ENCODE measurements around the gene BPIFA1.

- TF ChIP-seq CTCF (conservative IDR thresholded peaks at IDR 0.05; ENCODE audit: low read depth in 2 of 2) (no peak), POLR2AphosphoS5 (IDR thresholded peaks at IDR 0.05; ENCODE audit: low read depth) (no peak), REST (IDR thresholded peaks at IDR 0.05; ENCODE audit: unreplicated experiment) (no peak), EZH2phosphoT487 (IDR thresholded peaks at IDR 0.05; ENCODE audit: unreplicated experiment) (no peak), EZH2 (IDR thresholded peaks at IDR 0.05; ENCODE audit: low read depth, unreplicated experiment) (no peak), ETS1 (IDR thresholded peaks at IDR 0.05) (no peak), JUNB (IDR thresholded peaks at IDR 0.05; ENCODE audit: unreplicated experiment) (no peak), NANOG (IDR thresholded peaks at IDR 0.05; ENCODE audit: borderline replicate concordance) (no peak), CREB1 (CRISPR knock-in tag; IDR thresholded peaks at IDR 0.05; ENCODE audit: low read depth) (no peak)
These were observed 45.9 kb downstream of the BPIFA1 start for GRCh38 chr20:33281550-33282146.

Data from GM23338 (cell line).